Right cardiac atrium (tissue), 5 donors: ENCODE results near the gene TIPRL. TPM values are rescaled to one million over a fixed set of nuclear protein-coding genes. Genes with fewer than 3 reads are reported as not detected.

Source experiments
- ATAC-seq, 2 donors: fragments of 200-7000 bp; cut with Tn5 transposase; one replicate each; pipeline versions ENCODE4 v1.8.0 to v1.9.1; 2020; ENCODE audit warnings: moderate library complexity in 2 of 2, mild to moderate bottlenecking in 1 of 2
- DNase-seq, 3 donors: peaks; one replicate each; pipeline ENCODE4 v3.0.0-alpha.2; 2020
- H3K27ac ChIP-seq: one replicate; pipeline ENCODE4 v1.5.1; 2013; ENCODE audit warnings: mild to moderate bottlenecking, low read length, control low read depth, moderate library complexity
- H3K27me3 ChIP-seq: one replicate; pipeline ENCODE4 v1.6.1; 2013; ENCODE audit not compliant: control insufficient read depth, insufficient read depth
- H3K4me1 ChIP-seq: one replicate; pipeline ENCODE4 v1.6.1; 2013; ENCODE audit warnings: low read length; ENCODE audit not compliant: control insufficient read depth, insufficient read depth
- H3K4me3 ChIP-seq: one replicate; pipeline ENCODE4 v1.5.1; 2013; ENCODE audit warnings: low read length, control low read depth
- H3K9me3 ChIP-seq: one replicate; pipeline ENCODE4 v1.6.1; 2013; ENCODE audit warnings: low read length; ENCODE audit not compliant: control insufficient read depth
- WGBS: extraction: QIAGEN DNeasy Blood & Tissue Kit; methylation state at CpG from one replicate; pipeline ENCODE4 v1.1.7; 2013; 5-methylcytosine and 5-hydroxymethylcytosine counted together
- intact Hi-C, 4 donors: fragments of 100-400 bp; cut with DNase I; formaldehyde crosslinking; loops; one replicate each; pipeline versions ENCODE4 v1.11.0 to v1.14.0; 2022 to 2023
- polyA plus RNA-seq: library from polyadenylated mRNA; stranded (reverse); fragments of 200-250 nt; gene quantifications from one replicate; pipeline ENCODE4 v1.2.3, GENCODE V29; 2013
- total RNA-seq, 4 donors: library from RNA; stranded (reverse); fragmentation: NEBNext Ultra II Directional; extraction: Animal tissue kit (Norgen Biotek cat#: 25700); gene quantifications; one replicate each; pipeline ENCODE4 v1.2.1, GENCODE V29; 2021
- donor health status: healthy with polysubstance abuse.
- donor health status: DM: no; HTN: yes; CAD: no.
- donor health status: DM: no; HTN: no; CAD: no.
- donor health status: DM: no; HTN: yes; CAD: no; lungs with severe emphysema.
- donor health status: DM: yes; HTN: yes; CAD: no.

The TIPRL gene
- total and polyA plus RNA-seq, 5 donors: 17.0 to 28.8 (median 26.1) TPM

- DNase-seq (no peak), ATAC-seq (no peak)
- Histone ChIP-seq H3K27ac (no peak overlapping the region), H3K9me3 (no peaks in the 10 kb centered on the region), H3K27me3 (no peaks in the 10 kb centered on the region), H3K4me1 (no peaks in the 10 kb centered on the region), H3K4me3 (no peak overlapping the region)
- intact Hi-C loops: no loop called here
- WGBS: 60% methylated on average over 1 of the region's 1 CpG
Measured at GRCh38 chr1:168159251-168159650, 19.5 kb upstream of the TIPRL start.

- Histone ChIP-seq H3K4me3 (no peak overlapping the region), H3K27me3 (no peaks in the 10 kb centered on the region), H3K4me1 (no peaks in the 10 kb centered on the region), H3K27ac (no peak overlapping the region), H3K9me3 (no peaks in the 10 kb centered on the region)
- DNase-seq: no peak
- intact Hi-C loops: no loop called here
- no peak for ATAC-seq
- 94% methylated on average over 1 of the region's 1 CpG for WGBS
Measured at GRCh38 chr1:168159979-168160378, 18.8 kb upstream of the TIPRL start.

- DNase-seq (no peak), ATAC-seq (no peak)
- Histone ChIP-seq H3K4me1 (no peaks in the 10 kb centered on the region), H3K9me3 (no peaks in the 10 kb centered on the region), H3K27me3 (no peaks in the 10 kb centered on the region), H3K27ac (no peak overlapping the region), H3K4me3 (no peak overlapping the region)
- WGBS: 31% methylated on average over 2 of the region's 2 CpGs
- intact Hi-C loops: no loop called here
Measured at GRCh38 chr1:168161459-168161858, 17.3 kb upstream of the TIPRL start.

GRCh38 chr1:168163670-168164069 is 15.1 kb upstream of the TIPRL start:
- WGBS: 52% methylated on average over 3 of the region's 3 CpGs
- no peaks in the 10 kb centered on the region for H3K27me3 ChIP-seq
- H3K27ac ChIP-seq: no peak overlapping the region
- H3K4me1 ChIP-seq: no peaks in the 10 kb centered on the region
- ATAC-seq (no peak), DNase-seq (no peak)
- no peaks in the 10 kb centered on the region for H3K9me3 ChIP-seq
- intact Hi-C loops: no loop called here
- no peak overlapping the region for H3K4me3 ChIP-seq

DNA sequence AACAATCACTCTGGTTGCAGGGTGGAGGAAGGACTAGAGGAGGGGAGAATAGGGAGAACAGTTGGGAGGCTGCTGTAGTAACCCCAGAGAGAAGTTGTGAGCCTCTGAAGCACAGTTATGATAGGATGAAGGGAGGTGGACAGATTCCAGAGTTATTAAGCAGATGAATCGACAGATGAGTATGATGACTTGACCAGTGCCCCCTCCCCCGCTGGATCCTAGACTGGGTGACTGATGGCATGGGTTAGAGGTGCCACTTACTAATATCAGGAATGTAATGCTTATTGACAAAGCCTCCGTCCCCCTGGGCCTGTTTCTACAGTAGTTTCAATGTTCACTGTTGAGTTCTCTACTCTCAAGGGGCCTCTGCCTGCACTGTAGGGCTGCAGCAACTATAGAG is 14.0 kb upstream of the TIPRL start:
- WGBS: 91% methylated on average over 3 of the region's 3 CpGs
- no peak overlapping the region for H3K4me3 ChIP-seq
- intact Hi-C loops: no loop called here
- DNase-seq: no peak
- no peak for ATAC-seq
- H3K27ac ChIP-seq: no peak overlapping the region
- H3K4me1 ChIP-seq: no peaks in the 10 kb centered on the region
- H3K27me3 ChIP-seq: no peaks in the 10 kb centered on the region
- no peaks in the 10 kb centered on the region for H3K9me3 ChIP-seq

- Histone ChIP-seq H3K9me3 (no peaks in the 10 kb centered on the region), H3K27ac (no peak overlapping the region), H3K4me1 (no peaks in the 10 kb centered on the region), H3K4me3 (no peak overlapping the region), H3K27me3 (no peaks in the 10 kb centered on the region)
- WGBS: 28% methylated on average over 2 of the region's 2 CpGs
- ATAC-seq (no peak), DNase-seq (no peak)
- intact Hi-C loops: no loop called here
Measured at GRCh38 chr1:168167806-168168205, 11.0 kb upstream of the TIPRL start.

DNA sequence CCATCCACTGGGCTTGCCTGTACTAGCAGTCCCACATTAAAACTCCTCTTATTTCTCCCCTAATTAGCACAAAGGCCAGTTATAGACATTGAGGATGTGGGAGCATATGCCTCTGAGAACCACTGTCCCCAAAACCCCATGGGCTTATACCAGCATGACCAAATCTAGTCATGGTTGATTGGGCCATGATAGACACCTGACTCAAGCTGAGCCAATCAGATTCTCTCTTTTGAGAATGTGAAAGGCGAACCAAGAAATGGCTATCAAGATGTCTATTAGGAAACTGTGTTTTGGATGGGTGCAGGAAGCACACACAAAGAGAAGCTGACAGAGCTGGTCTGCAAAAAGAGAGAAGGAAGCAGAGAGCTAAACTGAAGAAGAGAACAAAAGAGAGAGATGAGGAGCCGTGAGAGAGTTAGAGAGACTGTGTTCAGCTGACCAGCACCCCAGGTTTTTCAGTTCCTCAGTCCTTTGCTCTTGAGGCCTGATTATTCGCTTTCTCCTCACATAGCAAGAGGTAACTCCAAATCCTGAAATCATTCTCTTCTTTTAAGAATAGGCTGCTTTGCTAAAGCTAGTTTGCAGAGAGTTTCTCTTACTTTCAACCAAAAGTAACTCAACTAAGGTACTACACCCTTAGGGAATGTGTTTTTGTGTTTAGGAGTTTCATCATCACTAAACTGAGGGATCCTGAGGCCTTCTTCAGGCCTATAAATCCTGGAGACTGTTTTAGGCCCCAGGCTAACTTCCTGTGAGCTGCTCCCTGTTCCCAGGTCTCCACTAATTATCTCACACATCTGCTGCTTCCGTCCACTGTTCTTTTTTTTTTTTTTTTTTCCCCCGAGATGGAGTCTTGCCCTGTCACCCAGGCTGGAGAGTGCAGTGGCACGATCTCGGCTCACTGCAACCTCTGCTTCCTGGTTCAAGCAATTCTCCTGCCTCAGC is 7.9 kb upstream of the TIPRL start:
- no peaks in the 10 kb centered on the region for H3K9me3 ChIP-seq
- no peak for ATAC-seq
- intact Hi-C loops: no loop called here

DNA sequence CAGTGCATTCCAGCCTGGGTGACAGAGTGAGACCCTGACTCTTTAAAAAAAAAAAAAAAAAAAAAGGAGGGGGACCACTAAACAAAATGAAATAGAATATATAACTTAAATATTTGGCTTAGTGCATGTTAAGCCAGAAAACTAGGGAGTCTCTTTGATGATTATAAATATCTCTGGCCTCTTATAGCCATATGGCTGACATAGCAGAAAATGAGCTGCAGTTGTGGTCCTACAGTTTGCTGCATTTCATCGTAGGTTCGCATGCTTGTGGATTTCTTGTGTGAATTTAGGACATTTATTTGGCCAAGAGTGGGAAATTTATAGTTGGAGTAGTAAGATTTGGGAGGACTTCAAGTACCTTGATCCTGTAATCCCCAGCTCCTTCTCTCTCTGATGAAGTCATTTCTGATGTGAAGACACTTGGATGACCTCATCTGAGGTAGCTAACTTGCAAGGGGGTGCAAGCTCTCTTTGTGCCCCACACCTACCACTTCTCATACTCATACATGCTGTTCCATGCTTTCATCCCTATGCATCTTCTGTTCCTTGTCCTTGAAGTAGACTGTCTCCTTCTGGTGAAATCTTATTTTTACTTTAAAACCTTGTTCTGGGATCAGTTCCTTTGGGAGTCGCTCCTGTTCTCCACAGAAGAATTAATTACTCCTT is 6.4 kb upstream of the TIPRL start:
- H3K4me3 ChIP-seq: no peak overlapping the region
- H3K4me1 ChIP-seq: no peaks in the 10 kb centered on the region
- ATAC-seq (no peak), DNase-seq (no peak)
- no peaks in the 10 kb centered on the region for H3K27me3 ChIP-seq
- 91% methylated on average over 3 of the region's 3 CpGs for WGBS
- H3K9me3 ChIP-seq: no peaks in the 10 kb centered on the region
- no peak overlapping the region for H3K27ac ChIP-seq
- intact Hi-C loops: no loop called here

More for the DNA sequence above, 7.9 kb upstream of the TIPRL start:
- WGBS: 85% methylated on average over 7 of the region's 7 CpGs
- no peak overlapping the region for H3K4me3 ChIP-seq
- no peaks in the 10 kb centered on the region for H3K4me1 ChIP-seq
- DNase-seq: no peak
- no peaks in the 10 kb centered on the region for H3K27me3 ChIP-seq
- H3K27ac ChIP-seq: no peak overlapping the region

- intact Hi-C loops: no loop called here
- Histone ChIP-seq H3K4me3 (peak overlapping the region; percentile 67), H3K27me3 (no peaks in the 10 kb centered on the region), H3K4me1 (peaks cover 3% of the 10 kb centered on the region), H3K9me3 (no peaks in the 10 kb centered on the region), H3K27ac (peak overlapping the region; percentile 50)
- DNase-seq (no peak), ATAC-seq (no peak)
- 70% methylated on average over 5 of the region's 5 CpGs for WGBS
Measured at GRCh38 chr1:168178227-168178637, 530 bp upstream of the TIPRL start.

DNA sequence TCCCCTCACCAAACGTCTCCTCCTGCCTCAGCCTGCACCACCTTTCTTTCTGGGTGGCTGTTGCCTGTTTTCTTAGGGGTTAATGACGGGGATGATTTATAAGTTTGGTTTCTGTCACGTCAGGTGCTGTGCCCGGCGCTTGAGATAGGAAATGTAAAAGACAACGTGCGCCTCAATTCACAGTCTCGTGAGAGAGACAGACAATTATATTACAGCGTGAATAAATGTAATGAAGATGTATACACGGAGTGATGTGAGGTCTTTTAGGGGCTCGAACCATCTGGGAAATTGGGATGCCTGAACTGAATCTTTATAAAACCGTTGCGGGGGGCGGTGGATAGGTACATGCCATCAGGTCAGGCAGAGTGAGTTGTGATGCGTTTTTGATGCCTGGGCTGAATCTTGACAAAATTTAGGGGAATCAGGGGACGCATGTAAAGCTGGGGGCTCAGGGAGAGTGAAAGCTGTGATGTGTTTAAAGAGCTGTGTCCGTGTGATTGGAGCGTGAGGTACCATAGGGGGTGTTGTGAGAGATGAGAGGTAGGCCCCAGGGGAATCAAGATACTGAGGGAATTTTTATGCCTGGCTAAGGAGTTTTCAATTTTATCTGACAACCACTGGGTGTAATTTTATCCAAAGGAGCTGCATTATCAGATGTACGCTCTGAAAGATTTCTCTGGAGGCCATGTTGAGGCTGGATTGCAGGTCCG is 831 bp downstream of the TIPRL start:
- intact Hi-C loops: no loop called here
- Histone ChIP-seq H3K27me3 (no peaks in the 10 kb centered on the region), H3K9me3 (no peaks in the 10 kb centered on the region), H3K4me1 (peaks cover 3% of the 10 kb centered on the region), H3K4me3 (peak overlapping the region; percentile 67), H3K27ac (peak overlapping the region; percentile 83)
- no peak for DNase-seq
- ATAC-seq: no peak
- 3% methylated on average over 20 of the region's 20 CpGs for WGBS

DNA sequence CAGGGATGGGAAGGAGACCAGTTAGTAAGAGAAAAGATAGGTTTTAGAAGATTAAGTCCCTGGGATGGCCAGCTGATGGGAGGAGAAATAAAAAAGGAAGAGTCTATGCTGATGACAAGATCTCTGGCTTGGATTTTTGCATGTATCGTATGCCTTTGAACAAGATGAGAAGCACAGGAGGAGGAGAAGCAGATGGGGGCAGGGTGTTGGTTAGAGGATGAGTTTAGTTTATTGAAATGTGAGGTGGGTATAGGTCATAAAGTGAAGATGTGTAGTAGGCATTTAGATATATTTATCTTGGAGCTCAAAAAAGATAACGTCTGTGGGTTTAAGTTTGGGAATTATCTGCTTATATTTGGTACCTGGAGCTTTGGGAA is 1.4 kb downstream of the TIPRL start:
- Histone ChIP-seq H3K4me1 (peaks cover 3% of the 10 kb centered on the region), H3K4me3 (peak overlapping the region; percentile 67), H3K27ac (no peak overlapping the region), H3K27me3 (no peaks in the 10 kb centered on the region), H3K9me3 (no peaks in the 10 kb centered on the region)
- DNase-seq: no peak
- intact Hi-C loops: no loop called here
- ATAC-seq: no peak
- WGBS: 34% methylated on average over 2 of the region's 2 CpGs
